Trophoblast cell (in vitro differentiated cells and primary cell): Measurements from ENCODE around the gene NOS1AP.

ENCODE experiments used
- DNase-seq, 2 donors: peaks; one replicate each; pipeline ENCODE4 v3.0.0-alpha.2; 2016
- H2AFZ ChIP-seq: 2 replicates; pipeline ENCODE4 v1.6.1; 2013; ENCODE audit warnings: low read length, moderate library complexity, mild to moderate bottlenecking; ENCODE audit not compliant: insufficient read depth, poor library complexity
- H2AK5ac ChIP-seq: 2 replicates; pipeline ENCODE4 v1.6.1; 2013; ENCODE audit warnings: mild to moderate bottlenecking, low read length
- H2BK120ac ChIP-seq: 2 replicates; pipeline ENCODE4 v1.6.1; 2013; ENCODE audit warnings: low read length, mild to moderate bottlenecking, moderate library complexity; ENCODE audit not compliant: insufficient read depth, poor library complexity
- H2BK12ac ChIP-seq: 2 replicates; pipeline ENCODE4 v1.6.1; 2013; ENCODE audit warnings: mild to moderate bottlenecking, low read length, moderate library complexity
- H2BK5ac ChIP-seq: 2 replicates; pipeline ENCODE4 v1.6.1; 2013; ENCODE audit warnings: low read length, low read depth, moderate library complexity, mild to moderate bottlenecking; ENCODE audit not compliant: poor library complexity
- H3K14ac ChIP-seq: 2 replicates; pipeline ENCODE4 v1.6.1; 2013; ENCODE audit warnings: mild to moderate bottlenecking, low read length
- H3K18ac ChIP-seq: 2 replicates; pipeline ENCODE4 v1.6.1; 2013; ENCODE audit warnings: mild to moderate bottlenecking, low read length
- H3K23ac ChIP-seq: 2 replicates; pipeline ENCODE4 v1.6.1; 2013; ENCODE audit warnings: low read length
- H3K27ac ChIP-seq: 2 replicates; pipeline ENCODE4 v1.5.1; 2013; ENCODE audit warnings: low read depth, mild to moderate bottlenecking, inconsistent platforms, low read length, moderate library complexity
- H3K27me3 ChIP-seq: 2 replicates; pipeline ENCODE4 v1.6.1; 2013; ENCODE audit warnings: inconsistent platforms, mild to moderate bottlenecking, low read length, moderate library complexity; ENCODE audit not compliant: insufficient read depth
- H3K36me3 ChIP-seq, 2 experiments: 1 replicate in 1 of 2; 2 replicates in 1 of 2; pipeline ENCODE4 v1.6.1; 2013; ENCODE audit warnings: low read length in 2 of 2, mild to moderate bottlenecking in 2 of 2, moderate library complexity in 1 of 2; ENCODE audit not compliant: insufficient read depth in 2 of 2, control insufficient read depth in 1 of 2
- H3K4ac ChIP-seq: 2 replicates; pipeline ENCODE4 v1.6.1; 2013; ENCODE audit warnings: low read depth, mild to moderate bottlenecking, low read length, moderate library complexity
- H3K4me1 ChIP-seq, 2 experiments: 1 replicate in 1 of 2; 2 replicates in 1 of 2; pipeline ENCODE4 v1.6.1; 2013; ENCODE audit warnings: low read length in 2 of 2, mild to moderate bottlenecking in 2 of 2, moderate library complexity in 1 of 2; ENCODE audit not compliant: insufficient read depth in 2 of 2, control insufficient read depth in 1 of 2
- H3K4me2 ChIP-seq: 2 replicates; pipeline ENCODE4 v1.6.1; 2013; ENCODE audit warnings: inconsistent platforms, mild to moderate bottlenecking, low read length, moderate library complexity
- H3K4me3 ChIP-seq: 2 replicates; pipeline ENCODE4 v1.5.1; 2013; ENCODE audit warnings: mild to moderate bottlenecking, low read depth, low read length, inconsistent platforms
- H3K79me1 ChIP-seq: one replicate; pipeline ENCODE4 v1.6.1; 2013; ENCODE audit warnings: low read length
- H3K79me2 ChIP-seq: 2 replicates; pipeline ENCODE4 v1.6.1; 2013; ENCODE audit warnings: low read length, mild to moderate bottlenecking; ENCODE audit not compliant: control insufficient read depth, insufficient read depth, poor library complexity
- H3K9ac ChIP-seq: 2 replicates; pipeline ENCODE4 v1.6.1; 2013; ENCODE audit warnings: mild to moderate bottlenecking, low read length
- H3K9me3 ChIP-seq: 2 replicates; pipeline ENCODE4 v1.6.1; 2013; ENCODE audit warnings: low read depth, mild to moderate bottlenecking, control low read depth, inconsistent platforms, low read length; ENCODE audit not compliant: insufficient read depth
- H4K12ac ChIP-seq: 2 replicates; pipeline ENCODE4 v1.6.1; 2013; ENCODE audit warnings: low read depth, mild to moderate bottlenecking, low read length, moderate library complexity
- H4K8ac ChIP-seq: 2 replicates; pipeline ENCODE4 v1.6.1; 2013; ENCODE audit warnings: low read depth, mild to moderate bottlenecking, low read length, moderate library complexity
- H4K91ac ChIP-seq: one replicate; pipeline ENCODE4 v1.6.1; 2013; ENCODE audit warnings: low read depth, mild to moderate bottlenecking, low read length, moderate library complexity
- WGBS: extraction: QIAGEN DNeasy Blood & Tissue Kit; methylation state at CpG from one replicate; pipeline ENCODE4 v1.1.7; 2013; ENCODE audit warnings: missing lambda C conversion rate; ENCODE audit not compliant: insufficient read length, insufficient coverage; ENCODE audit errors: extremely low coverage; 5-methylcytosine and 5-hydroxymethylcytosine counted together

NOS1AP gene

GRCh38 chr1:162204823-162205155 is 135.3 kb downstream of the NOS1AP start:
- Histone ChIP-seq H3K4ac (no peak overlapping the region), H3K79me1 (no peaks in the 10 kb centered on the region), H3K23ac (no peak overlapping the region), H2BK12ac (no peak overlapping the region), H4K8ac (no peak overlapping the region), H3K18ac (no peak overlapping the region), H3K9me3 (no peaks in the 10 kb centered on the region), H3K36me3 (no peaks in the 10 kb centered on the region), H2AK5ac (no peak overlapping the region), H3K9ac (no peak overlapping the region), H4K12ac (no peak overlapping the region), H2BK120ac (no peak overlapping the region), H2AFZ (no peak overlapping the region), H4K91ac (no peak overlapping the region), H3K4me3 (no peak overlapping the region), H3K4me2 (no peak overlapping the region), H3K27me3 (no peaks in the 10 kb centered on the region), H3K27ac (no peak overlapping the region), H2BK5ac (no peak overlapping the region), H3K4me1 (peaks cover 0 to 4% of the 10 kb centered on the region in 2 experiments), H3K79me2 (no peaks in the 10 kb centered on the region), H3K14ac (no peak overlapping the region)
- DNase-seq = no peak
- WGBS = no CpG with 5 or more reads among the region's 1 CpG

GRCh38 chr1:162206300-162206699 is 136.8 kb downstream of the NOS1AP start:
- no peak overlapping the region for H3K23ac ChIP-seq
- H2AK5ac ChIP-seq = no peak overlapping the region
- H3K4me3 ChIP-seq = no peak overlapping the region
- no peak for DNase-seq
- no peak overlapping the region for H3K27ac ChIP-seq
- no peak overlapping the region for H2BK120ac ChIP-seq
- no peak overlapping the region for H2BK12ac ChIP-seq
- H4K12ac ChIP-seq = no peak overlapping the region
- no peaks in the 10 kb centered on the region for H3K79me1 ChIP-seq
- H2BK5ac ChIP-seq = no peak overlapping the region
- no peak overlapping the region for H4K91ac ChIP-seq
- H3K4ac ChIP-seq = no peak overlapping the region
- no peak overlapping the region for H3K4me2 ChIP-seq
- no peaks in the 10 kb centered on the region for H3K79me2 ChIP-seq
- no peaks in the 10 kb centered on the region for H3K9me3 ChIP-seq
- no peak overlapping the region for H4K8ac ChIP-seq
- H3K4me1 ChIP-seq = peaks cover 0 to 4% of the 10 kb centered on the region in 2 experiments
- H3K18ac ChIP-seq = no peak overlapping the region
- no CpG with 5 or more reads among the region's 1 CpG for WGBS
- H3K9ac ChIP-seq = no peak overlapping the region
- H2AFZ ChIP-seq = no peak overlapping the region
- no peak overlapping the region for H3K14ac ChIP-seq
- no peaks in the 10 kb centered on the region for H3K36me3 ChIP-seq
- no peaks in the 10 kb centered on the region for H3K27me3 ChIP-seq

- peaks cover 0 to 6% of the 10 kb centered on the region in 2 experiments for H3K4me1 ChIP-seq
- H4K8ac ChIP-seq = no peak overlapping the region
- no peak overlapping the region for H3K27ac ChIP-seq
- H2AK5ac ChIP-seq = no peak overlapping the region
- no peaks in the 10 kb centered on the region for H3K9me3 ChIP-seq
- no peak overlapping the region for H2BK12ac ChIP-seq
- no peaks in the 10 kb centered on the region for H3K27me3 ChIP-seq
- no peak overlapping the region for H3K14ac ChIP-seq
- no peak overlapping the region for H2BK120ac ChIP-seq
- no peaks in the 10 kb centered on the region for H3K79me1 ChIP-seq
- H3K4me2 ChIP-seq = no peak overlapping the region
- H2BK5ac ChIP-seq = no peak overlapping the region
- no peaks in the 10 kb centered on the region for H3K36me3 ChIP-seq
- no peak overlapping the region for H3K9ac ChIP-seq
- no peak overlapping the region for H3K18ac ChIP-seq
- H3K79me2 ChIP-seq = no peaks in the 10 kb centered on the region
- H3K4ac ChIP-seq = no peak overlapping the region
- DNase-seq = peak; percentile 31 to 48
- no CpG with 5 or more reads among the region's 12 CpGs for WGBS
- H4K12ac ChIP-seq = no peak overlapping the region
- no peak overlapping the region for H3K4me3 ChIP-seq
- H3K23ac ChIP-seq = no peak overlapping the region
- H4K91ac ChIP-seq = no peak overlapping the region
- H2AFZ ChIP-seq = no peak overlapping the region
Observed at GRCh38 chr1:162206749-162207635, 137.5 kb downstream of the NOS1AP start.

GRCh38 chr1:162207862-162208261 is 138.4 kb downstream of the NOS1AP start:
- H4K91ac ChIP-seq = no peak overlapping the region
- H3K23ac ChIP-seq = no peak overlapping the region
- H3K9ac ChIP-seq = no peak overlapping the region
- H3K18ac ChIP-seq = no peak overlapping the region
- DNase-seq = no peak
- H3K27me3 ChIP-seq = no peaks in the 10 kb centered on the region
- H3K79me2 ChIP-seq = no peaks in the 10 kb centered on the region
- H2BK12ac ChIP-seq = no peak overlapping the region
- no peak overlapping the region for H2BK120ac ChIP-seq
- peaks cover 5% of the 10 kb centered on the region for H3K79me1 ChIP-seq
- H4K8ac ChIP-seq = no peak overlapping the region
- H2AFZ ChIP-seq = no peak overlapping the region
- no peak overlapping the region for H2BK5ac ChIP-seq
- H3K4me2 ChIP-seq = no peak overlapping the region
- H4K12ac ChIP-seq = no peak overlapping the region
- H3K27ac ChIP-seq = no peak overlapping the region
- no peak overlapping the region for H3K4me3 ChIP-seq
- H3K9me3 ChIP-seq = no peaks in the 10 kb centered on the region
- H2AK5ac ChIP-seq = no peak overlapping the region
- H3K4ac ChIP-seq = no peak overlapping the region
- no peaks in the 10 kb centered on the region for H3K36me3 ChIP-seq
- H3K14ac ChIP-seq = no peak overlapping the region
- H3K4me1 ChIP-seq = peaks cover 4 to 14% of the 10 kb centered on the region in 2 experiments
- no CpG with 5 or more reads among the region's 3 CpGs for WGBS
